Adrenal gland (tissue), 5 donors: ENCODE results near the gene PSG5.

Experiments
- CTCF ChIP-seq, 6 experiments: fragments of 450-650 bp in 4 of 6; fragments of 200-600 bp in 2 of 6; sonication (generic) in 1 of 6; IDR thresholded peaks; 1 replicate in 5 of 6; 2 replicates in 1 of 6; pipeline versions ENCODE4 v1.5.1 to v1.8.0; 2016 to 2021; ENCODE audit warnings: antibody characterized with exemption in 6 of 6, mild to moderate bottlenecking in 2 of 6, moderate library complexity in 1 of 6
- POLR2A ChIP-seq, 2 donors: fragments of 450-650 bp; IDR thresholded peaks; one replicate each; pipeline ENCODE4 v1.6.1; 2017; ENCODE audit warnings: antibody characterized with exemption in 2 of 2, mild to moderate bottlenecking in 2 of 2, moderate library complexity in 1 of 2
- donor health status: DM: no; HTN: no; CAD: no.

GRCh38 chr19:43132696-43133095 lies 53.6 kb downstream of the PSG5 start:
- TF ChIP-seq CTCF (IDR thresholded peaks at IDR 0.05): no peak
- no peak for TF ChIP-seq POLR2A (IDR thresholded peaks at IDR 0.05)
